ENCODE data around the gene EPHA4.

DNA sequence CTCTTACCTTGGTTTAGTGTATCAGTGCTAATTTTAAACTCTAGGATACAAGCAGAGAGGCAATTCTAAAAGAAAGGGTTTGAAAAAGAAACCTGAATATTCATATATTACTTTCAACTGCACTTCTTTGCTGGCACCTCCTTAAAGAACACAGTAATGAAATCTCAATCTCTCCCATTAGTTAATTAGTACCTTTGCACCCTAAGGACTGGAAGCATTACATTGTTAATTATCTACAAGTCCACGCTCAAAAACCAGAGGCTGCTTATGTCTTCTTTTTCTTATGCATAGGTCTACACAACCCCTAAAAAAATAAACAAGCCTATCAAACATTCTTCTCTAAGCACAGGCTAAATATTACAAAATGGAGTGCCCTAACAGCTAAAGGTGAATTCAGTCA lies 20.2 kb downstream of the EPHA4 start:
- TF ChIP-seq CTCF (IDR thresholded peaks at IDR 0.05) (no peak), EZH2phosphoT487 (IDR thresholded peaks at IDR 0.05; ENCODE audit: borderline replicate concordance, low read depth) (no peak), EP300 (IDR thresholded peaks at IDR 0.05; ENCODE audit: borderline replicate concordance in 1 of 2, low read depth in 1 of 2, low read length in 1 of 2) (no peak), GABPA (IDR thresholded peaks at IDR 0.05; ENCODE audit: low read depth) (no peak), CHD2 (IDR thresholded peaks at IDR 0.05; ENCODE audit: low read length, partially characterized antibody) (no peak)
- TF ChIP-seq, protein P1, sequence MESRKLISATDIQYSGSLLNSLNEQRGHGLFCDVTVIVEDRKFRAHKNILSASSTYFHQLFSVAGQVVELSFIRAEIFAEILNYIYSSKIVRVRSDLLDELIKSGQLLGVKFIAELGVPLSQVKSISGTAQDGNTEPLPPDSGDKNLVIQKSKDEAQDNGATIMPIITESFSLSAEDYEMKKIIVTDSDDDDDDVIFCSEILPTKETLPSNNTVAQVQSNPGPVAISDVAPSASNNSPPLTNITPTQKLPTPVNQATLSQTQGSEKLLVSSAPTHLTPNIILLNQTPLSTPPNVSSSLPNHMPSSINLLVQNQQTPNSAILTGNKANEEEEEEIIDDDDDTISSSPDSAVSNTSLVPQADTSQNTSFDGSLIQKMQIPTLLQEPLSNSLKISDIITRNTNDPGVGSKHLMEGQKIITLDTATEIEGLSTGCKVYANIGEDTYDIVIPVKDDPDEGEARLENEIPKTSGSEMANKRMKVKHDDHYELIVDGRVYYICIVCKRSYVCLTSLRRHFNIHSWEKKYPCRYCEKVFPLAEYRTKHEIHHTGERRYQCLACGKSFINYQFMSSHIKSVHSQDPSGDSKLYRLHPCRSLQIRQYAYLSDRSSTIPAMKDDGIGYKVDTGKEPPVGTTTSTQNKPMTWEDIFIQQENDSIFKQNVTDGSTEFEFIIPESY (IDR thresholded peaks at IDR 0.05; ENCODE audit: borderline replicate concordance, low read depth) = no peak
